Activated naive CD4-positive, alpha-beta T cell treated with anti-CD3 and anti-CD28 coated beads, Interleukin-2, amount 50 U/mL, for 72 hours (primary cell): ENCODE results near the gene KLHDC7A. TPM values are rescaled to one million over a fixed set of nuclear protein-coding genes. Genes with fewer than 3 reads are reported as not detected.
"Not testable (repeated sequence)": the region's sequence is repeated elsewhere in the genome, so short reads cannot be mapped to it uniquely, and the experiment has no call there.

Experiments used
- ATAC-seq, 2 donors: fragments of 150-1000 bp; cut with Tn5 transposase; 2 replicates each; pipeline ENCODE4 v1.10.0; 2021; ENCODE audit warnings: mild to moderate bottlenecking in 2 of 2, moderate library complexity in 2 of 2
- DNase-seq, 2 donors: peaks; one replicate each; pipeline ENCODE4 v3.0.0; 2021 to 2022; ENCODE audit warnings: low spot score in 2 of 2
- H3K27ac Mint-ChIP-seq, 2 donors: one replicate each; pipeline ENCODE4 v1.8.0; 2022; ENCODE audit warnings: mild to moderate bottlenecking in 2 of 2, mixed read lengths in 2 of 2
- H3K36me3 Mint-ChIP-seq, 2 donors: one replicate each; pipeline ENCODE4 v1.8.0; 2022; ENCODE audit warnings: mixed read lengths in 2 of 2
- H3K9me3 Mint-ChIP-seq, 2 donors: one replicate each; pipeline ENCODE4 v1.8.0; 2022; ENCODE audit warnings: mixed read lengths in 2 of 2
- total RNA-seq, 2 donors: library from RNA; stranded (reverse); gene quantifications; one replicate each; pipeline ENCODE4 v1.2.3, GENCODE V29; 2022

The KLHDC7A gene
- total RNA-seq: not detected

DNA sequence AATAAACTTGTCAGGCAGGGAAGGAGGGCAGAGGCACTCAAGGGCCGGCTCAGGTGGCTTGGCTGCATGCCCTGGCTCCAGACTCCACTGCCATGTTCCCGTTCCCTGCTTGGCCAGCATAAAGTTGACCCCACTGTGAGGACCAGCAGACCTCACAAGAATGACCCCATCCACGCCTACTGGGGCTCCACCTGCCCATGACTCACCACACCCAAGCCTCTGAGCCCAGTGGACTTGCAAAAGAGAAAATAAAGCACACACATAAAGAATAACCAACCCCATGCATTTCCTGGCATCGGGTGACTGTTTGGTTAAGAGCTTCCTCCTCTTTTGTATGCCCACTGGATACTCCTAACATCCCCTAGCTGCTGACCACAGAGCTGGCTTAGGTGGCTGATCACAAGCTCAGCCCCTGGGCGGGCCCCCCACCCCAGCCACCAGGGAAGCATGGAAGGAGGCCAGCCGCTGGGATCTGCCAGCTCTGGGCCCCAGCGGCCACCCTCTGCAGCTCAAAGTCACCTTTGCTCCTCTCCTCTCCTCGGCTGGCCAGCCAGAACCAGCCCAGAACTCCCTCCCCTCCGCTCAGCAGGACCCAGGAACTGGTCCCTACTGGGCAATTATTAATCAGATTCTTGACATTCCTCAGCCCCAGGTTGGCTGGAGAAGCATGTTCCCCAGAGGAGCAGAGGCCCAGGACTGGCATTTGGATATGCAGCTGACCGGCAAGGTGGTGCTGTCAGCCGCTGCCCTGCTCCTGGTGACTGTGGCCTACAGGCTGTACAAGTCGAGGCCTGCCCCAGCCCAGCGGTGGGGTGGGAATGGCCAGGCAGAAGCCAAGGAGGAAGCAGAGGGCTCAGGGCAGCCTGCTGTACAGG is at the start of gene KLHDC7A:
KLHDC7A (plus strand) TSS at position 616 of the 875 bp plus-strand sequence; CDS start at position 668, 52 bp downstream.
- Mint-ChIP-seq H3K9me3 (no peaks in the 10 kb centered on the region), H3K27ac (no peak within 1 kb of the TSS), H3K36me3 (no peaks in the 10 kb centered on the region)
- ATAC-seq (no peak), DNase-seq (no peak)

DNA sequence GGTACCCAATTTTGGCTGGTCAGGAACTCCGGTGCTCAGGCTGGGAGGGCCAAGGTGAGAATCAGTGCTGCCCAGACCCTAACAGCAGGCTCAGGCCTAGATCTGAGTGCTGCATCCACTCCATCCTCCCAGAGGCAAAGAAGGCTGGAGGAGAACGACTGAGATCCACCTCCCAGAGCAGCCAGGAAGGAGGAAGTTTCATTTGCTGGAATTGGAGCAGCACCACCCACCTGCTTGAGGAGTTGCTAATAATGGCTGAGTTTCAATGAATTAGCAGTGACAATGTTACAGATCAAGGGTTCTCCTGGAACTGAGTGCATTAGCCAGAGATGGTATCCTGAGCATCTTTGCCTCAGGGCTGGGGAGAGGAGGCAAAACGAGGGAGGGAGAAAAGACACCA is 46.7 kb upstream of the KLHDC7A start:
- ATAC-seq: no peak

DNA sequence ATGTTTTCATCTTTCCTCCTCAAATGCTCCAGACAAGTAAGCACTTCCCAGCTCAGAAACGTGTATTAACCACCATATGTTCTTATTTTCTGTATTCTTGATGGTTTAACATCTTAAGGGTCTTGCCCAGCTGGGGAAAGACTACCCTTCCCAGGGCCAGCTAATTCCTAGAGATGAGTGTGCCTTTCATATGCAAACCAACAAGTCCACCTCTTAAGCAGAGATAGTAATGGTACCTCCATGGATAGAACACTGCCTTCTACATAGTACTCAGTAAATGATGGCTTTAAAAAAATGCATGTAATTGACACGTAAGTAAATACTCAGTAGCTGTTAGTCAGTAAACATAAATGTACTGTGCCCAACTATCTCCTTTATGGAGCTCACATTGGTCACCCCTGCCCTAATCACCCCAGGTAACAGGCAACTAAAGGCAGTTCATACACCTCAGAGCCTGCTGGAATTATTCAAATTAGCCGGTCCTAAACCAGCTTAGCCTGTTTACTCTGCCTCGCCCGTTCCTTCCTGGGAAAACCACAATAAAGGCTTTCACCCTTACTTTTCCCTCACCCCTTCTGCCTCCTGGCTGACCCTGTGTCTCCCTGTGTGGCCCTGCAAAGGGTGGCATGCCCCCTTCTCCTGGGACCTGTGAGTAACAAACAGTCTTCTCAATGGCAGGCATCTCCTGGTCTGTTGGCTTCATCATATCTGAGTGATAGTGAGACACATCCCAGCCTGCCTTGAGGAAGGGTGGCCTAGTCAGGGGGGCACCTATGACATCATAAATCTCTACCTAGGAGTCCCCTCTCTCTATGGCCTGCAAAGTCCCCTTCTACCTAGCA is 40.1 kb upstream of the KLHDC7A start:
- DNase-seq (no peak), ATAC-seq (no peak)
- no peak overlapping the region for H3K27ac Mint-ChIP-seq
- peaks cover 0 to 3% of the 10 kb centered on the region in 2 donors for H3K36me3 Mint-ChIP-seq
- H3K9me3 Mint-ChIP-seq: peaks cover 11 to 14% of the 10 kb centered on the region in 2 donors

More for the DNA sequence above, 46.7 kb upstream of the KLHDC7A start:
- H3K9me3 Mint-ChIP-seq: peaks cover 11 to 19% of the 10 kb centered on the region in 2 donors
- H3K27ac Mint-ChIP-seq: no peak overlapping the region
- H3K36me3 Mint-ChIP-seq: peaks cover 0 to 8% of the 10 kb centered on the region in 2 donors
- DNase-seq: no peak

DNA sequence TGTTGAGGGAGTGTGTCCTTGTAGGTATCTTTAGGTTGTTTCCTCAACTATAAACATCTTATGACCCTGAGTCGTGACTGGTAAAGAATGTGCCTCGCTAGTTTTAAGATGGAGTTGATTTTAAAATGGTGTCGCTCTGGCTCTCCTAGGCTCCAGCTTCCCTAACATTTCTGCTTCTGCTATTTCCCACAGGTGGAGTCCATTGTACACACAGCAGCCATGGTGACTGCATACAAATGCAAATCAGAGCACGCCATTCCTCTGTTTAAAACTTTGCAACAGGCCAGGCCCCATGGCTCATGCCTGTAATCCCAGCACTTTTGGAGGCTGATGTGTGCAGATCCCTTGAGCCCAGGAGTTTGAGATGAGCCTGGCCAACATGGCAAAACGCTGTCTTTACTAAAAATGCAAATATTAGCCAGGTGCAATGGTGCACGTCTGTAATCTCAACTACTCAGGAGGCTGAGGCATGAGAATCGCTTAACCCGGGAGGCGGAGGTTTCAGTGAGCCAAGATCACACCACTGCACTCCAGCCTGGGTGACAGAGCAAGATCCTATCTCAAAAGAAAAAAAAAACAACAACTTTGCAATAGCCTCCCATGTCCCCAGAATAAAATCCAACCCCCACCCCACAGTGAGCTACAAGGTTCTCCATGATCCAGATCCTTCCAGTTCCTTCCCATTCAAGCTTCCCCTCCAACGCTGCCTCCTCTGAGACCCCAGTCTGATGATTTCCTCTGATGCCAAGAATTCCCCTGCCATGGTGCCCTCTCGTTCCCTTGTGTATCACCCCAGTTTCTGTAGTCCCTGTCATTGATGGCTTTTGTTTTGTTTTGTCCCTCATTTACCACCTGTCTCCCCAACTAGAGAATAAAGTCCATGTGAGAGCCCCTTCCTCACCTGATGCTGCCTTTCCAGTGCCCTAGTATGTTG is 36.9 kb upstream of the KLHDC7A start:
- peaks cover 0 to 5% of the 10 kb centered on the region in 2 donors for H3K36me3 Mint-ChIP-seq
- H3K27ac Mint-ChIP-seq: no peak overlapping the region
- DNase-seq (no peak), ATAC-seq (no peak)
- H3K9me3 Mint-ChIP-seq: peaks cover 7 to 11% of the 10 kb centered on the region in 2 donors

DNA sequence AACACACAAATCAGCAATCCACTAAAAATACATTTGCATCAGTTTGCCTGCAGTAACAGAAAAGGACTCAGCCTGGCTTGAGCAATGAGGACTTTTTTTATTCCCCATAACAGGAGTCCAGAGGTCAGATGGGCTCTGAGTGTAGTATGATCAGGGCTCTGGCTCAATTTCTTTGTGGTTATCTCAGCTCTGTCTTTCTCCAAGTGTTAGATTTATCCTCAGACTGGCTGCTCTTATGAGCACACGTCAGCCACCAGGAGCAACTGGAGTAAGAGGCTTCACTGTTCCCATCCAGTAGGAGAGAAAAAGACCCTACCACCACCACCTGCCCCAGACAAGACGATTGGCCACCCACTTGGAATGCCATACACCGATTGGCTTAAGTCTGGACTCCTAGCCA is 36.2 kb upstream of the KLHDC7A start:
- no peak for DNase-seq
- H3K36me3 Mint-ChIP-seq: peaks cover 0 to 5% of the 10 kb centered on the region in 2 donors
- H3K9me3 Mint-ChIP-seq: peaks cover 7 to 11% of the 10 kb centered on the region in 2 donors
- H3K27ac Mint-ChIP-seq: no peak overlapping the region
- ATAC-seq: no peak

DNA sequence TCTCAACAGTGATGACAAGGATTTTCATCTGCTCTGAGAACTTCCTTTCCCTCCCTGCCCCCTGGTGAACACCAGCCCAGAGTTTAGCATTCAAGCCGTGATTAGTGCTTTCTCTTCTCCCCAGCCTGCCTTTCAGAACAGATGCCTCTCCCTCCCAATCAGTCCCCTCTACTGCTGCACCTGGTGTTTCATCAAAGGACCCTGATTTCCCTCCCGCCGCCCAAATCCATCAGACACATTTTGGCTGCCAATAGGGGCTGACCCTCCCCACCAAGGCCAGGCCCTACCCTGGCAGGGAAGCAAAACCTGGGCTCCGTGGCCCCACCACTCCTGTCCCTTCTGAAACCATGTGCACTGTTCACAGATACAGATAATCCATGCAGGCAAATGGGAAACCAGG is 34.0 kb upstream of the KLHDC7A start:
- Mint-ChIP-seq H3K27ac (no peak overlapping the region), H3K9me3 (peaks cover 5 to 7% of the 10 kb centered on the region in 2 donors), H3K36me3 (peaks cover 0 to 5% of the 10 kb centered on the region in 2 donors)
- ATAC-seq (no peak), DNase-seq (no peak)

DNA sequence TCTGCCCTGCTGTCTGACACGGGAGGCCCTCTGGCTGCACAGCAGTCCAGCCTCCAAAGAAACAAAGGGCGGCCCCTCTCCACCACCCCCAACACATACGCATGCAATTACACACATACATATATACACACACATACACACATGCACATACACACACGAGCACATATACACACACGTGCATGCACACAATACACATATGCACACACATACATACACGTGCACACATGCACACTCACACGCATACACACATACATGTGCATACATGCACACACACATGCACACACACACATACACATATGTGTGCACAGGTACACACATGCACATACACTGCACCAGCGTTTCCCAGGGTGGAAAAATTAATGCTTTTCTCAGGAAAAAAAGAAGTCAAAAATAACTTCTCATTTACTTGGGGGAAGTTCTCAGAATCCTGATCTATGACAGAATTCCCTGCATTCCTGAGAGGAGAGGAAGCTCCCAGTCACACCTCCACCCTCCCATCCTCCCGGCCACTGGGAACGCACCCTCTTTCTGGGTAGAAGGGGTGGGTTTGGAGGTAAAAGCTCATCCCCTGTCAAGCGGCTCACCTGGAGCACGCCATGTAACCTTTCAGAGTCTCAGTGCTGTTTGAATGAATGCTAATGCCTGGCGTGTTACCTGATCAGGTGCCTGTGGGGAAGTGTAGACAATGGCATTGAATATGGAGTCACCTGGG is 33.1 kb upstream of the KLHDC7A start:
- Mint-ChIP-seq H3K27ac (no peak overlapping the region), H3K9me3 (peaks cover 5 to 7% of the 10 kb centered on the region in 2 donors), H3K36me3 (peaks cover 0 to 5% of the 10 kb centered on the region in 2 donors)
- DNase-seq: no peak
- ATAC-seq: no peak

DNA sequence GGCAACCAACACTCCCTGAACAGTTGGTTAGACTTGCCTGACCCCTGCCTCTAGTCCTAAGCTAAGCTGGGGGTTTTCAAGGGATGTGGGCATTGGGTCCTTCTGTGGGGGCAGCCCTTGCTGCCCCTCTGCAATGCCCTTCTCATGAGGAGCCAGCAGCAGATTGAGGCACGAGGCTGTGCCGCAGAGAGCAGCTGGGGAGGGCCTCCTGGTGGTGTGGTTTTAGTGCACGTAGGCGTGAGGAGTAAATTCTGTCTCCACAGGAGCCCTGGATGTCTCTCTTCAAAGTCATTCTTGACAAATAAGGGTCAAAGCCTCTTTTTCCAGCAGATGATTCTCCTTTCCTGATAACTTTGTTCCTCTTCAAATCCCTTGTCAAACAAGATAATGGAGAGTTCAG is 31.8 kb upstream of the KLHDC7A start:
- peaks cover 0 to 5% of the 10 kb centered on the region in 2 donors for H3K36me3 Mint-ChIP-seq
- H3K9me3 Mint-ChIP-seq: peaks cover 5 to 7% of the 10 kb centered on the region in 2 donors
- H3K27ac Mint-ChIP-seq: peak overlapping the region in 1 of 2 donors; percentile 4

DNA sequence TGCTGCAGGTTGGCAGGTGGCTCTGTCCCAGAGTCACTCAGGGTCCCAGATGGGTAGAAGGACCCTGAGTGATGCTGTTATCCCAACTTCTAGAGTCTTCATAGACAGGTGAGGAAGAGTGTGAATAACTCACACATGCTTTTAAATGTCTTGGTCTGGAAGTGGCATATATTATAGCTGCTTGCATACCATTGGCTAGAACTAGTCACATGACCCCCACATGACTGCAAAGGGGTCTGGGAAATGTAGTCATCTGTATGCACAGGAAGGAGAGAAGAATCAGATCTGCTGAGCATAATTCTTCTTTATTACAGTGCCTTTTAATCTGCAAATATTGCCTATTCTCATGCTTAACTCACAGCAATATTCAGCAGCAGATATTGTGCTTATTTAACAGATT is 28.2 kb upstream of the KLHDC7A start:
- ATAC-seq: peak; percentile 58 to 70
- no peak overlapping the region for H3K27ac Mint-ChIP-seq
- H3K36me3 Mint-ChIP-seq: no peaks in the 10 kb centered on the region
- DNase-seq: no peak
- no peaks in the 10 kb centered on the region for H3K9me3 Mint-ChIP-seq

More for the DNA sequence above, 31.8 kb upstream of the KLHDC7A start:
- no peak for ATAC-seq
- no peak for DNase-seq

DNA sequence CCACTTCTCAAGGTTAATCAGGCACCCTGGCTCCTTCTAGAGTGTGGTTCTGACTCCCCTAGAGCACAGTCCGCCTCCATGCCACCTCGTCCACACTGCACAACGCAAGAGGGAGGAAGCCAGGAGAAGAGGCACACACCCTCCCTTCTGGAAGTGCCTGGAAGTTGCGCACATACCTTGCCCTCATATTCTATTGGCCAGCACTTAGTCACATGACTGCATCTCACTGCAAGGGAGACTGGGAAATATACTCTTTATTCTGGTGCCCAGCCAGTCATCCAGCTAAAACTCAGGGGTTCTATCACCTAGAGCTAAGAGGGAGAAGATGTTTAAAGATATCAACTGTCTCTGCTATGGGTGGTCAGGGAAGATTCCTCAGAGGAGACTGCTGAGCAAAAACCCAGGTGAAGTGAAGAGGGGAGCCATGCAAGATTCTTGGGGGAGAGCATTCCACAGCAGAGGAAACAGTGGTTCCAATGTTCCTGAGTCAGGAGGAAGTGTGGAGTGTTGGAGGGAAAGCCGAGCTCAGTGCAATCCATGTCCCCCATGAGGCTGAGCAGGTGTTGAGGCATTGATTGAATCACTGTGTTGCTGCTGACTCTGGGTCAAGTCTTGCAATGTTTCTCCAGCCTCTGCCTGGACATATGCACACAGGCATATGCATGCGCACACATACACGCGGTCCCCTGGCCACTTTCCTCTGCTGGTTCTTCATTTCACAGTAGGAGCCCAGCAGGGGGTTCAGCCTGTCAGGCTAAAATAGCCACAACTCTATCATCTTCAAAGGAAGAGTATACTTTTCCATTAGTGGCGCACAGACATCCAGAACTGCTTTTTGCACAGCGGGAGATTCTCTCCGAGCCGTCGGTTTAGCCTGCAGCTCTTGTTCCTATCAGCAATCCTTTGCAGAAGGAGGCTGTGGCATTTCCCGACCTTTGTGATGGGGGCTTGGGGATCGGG is 22.3 kb upstream of the KLHDC7A start:
- Mint-ChIP-seq H3K27ac (no peak overlapping the region), H3K9me3 (no peaks in the 10 kb centered on the region), H3K36me3 (no peaks in the 10 kb centered on the region)
- DNase-seq (no peak), ATAC-seq (no peak)

DNA sequence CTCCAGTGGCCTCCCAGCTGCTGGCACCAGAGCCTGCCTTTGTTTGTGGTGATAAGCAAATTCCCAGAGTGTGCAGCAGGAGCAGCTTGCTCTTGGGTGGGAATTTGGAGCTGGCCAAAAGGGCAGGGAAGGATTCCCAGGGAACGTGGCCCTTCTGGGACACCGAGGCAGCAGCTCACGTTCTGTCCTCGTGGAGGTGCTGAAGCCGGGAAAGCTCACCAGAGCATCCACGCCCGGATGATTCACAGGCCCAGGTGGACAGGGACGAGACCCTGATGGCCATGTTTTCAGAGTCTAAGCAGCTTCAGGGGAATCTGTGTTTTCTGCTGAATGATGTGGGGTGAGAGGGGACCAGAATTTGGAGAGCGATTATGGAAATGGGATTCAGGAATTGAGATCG is 19.1 kb upstream of the KLHDC7A start:
- Mint-ChIP-seq H3K36me3 (no peaks in the 10 kb centered on the region), H3K27ac (no peak overlapping the region), H3K9me3 (no peaks in the 10 kb centered on the region)
- ATAC-seq: no peak
- no peak for DNase-seq

DNA sequence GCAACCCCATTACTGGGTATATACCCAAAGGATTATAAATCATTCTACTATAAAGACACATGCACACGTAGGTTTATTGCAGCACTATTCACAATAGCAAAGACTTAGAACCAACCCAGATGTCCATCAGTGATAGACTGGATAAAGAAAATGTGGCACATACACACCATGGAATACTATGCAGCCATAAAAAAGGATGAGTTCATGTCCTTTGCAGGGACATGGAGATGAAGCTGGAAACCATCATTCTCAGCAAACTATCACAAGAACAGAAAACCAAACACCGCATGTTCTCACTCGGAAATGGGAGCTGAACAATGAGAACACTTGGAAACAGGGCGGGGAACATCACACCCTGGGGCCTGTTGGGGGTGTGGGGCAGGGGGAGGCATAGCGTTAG is 18.2 kb upstream of the KLHDC7A start:
- DNase-seq, H3K36me3 Mint-ChIP-seq: not testable (repeated sequence)

DNA sequence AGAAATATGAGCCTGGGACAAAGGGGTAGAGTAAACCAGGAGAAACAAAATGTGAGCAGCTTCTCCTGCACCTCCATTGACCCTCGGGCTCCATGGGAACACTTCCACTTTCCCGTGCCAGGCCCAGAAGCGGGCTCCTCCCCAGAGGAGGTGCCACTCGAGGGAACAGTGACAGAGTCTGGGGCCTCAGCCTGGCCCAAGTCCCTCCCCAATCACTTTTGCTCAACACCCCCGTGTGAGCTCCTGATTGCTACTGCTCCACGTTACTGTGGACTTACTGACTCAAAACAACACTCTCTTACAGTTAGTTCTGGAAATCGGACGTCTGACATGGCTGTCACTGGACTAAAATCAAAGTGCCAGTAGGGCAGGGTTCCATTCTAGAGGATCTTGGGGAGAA is 17.7 kb upstream of the KLHDC7A start:
- DNase-seq (no peak), ATAC-seq (no peak)
- Mint-ChIP-seq H3K9me3 (no peaks in the 10 kb centered on the region), H3K27ac (no peak overlapping the region), H3K36me3 (no peaks in the 10 kb centered on the region)

More for the DNA sequence above, 18.2 kb upstream of the KLHDC7A start:
- not testable (repeated sequence) for H3K9me3 Mint-ChIP-seq, H3K27ac Mint-ChIP-seq, ATAC-seq

DNA sequence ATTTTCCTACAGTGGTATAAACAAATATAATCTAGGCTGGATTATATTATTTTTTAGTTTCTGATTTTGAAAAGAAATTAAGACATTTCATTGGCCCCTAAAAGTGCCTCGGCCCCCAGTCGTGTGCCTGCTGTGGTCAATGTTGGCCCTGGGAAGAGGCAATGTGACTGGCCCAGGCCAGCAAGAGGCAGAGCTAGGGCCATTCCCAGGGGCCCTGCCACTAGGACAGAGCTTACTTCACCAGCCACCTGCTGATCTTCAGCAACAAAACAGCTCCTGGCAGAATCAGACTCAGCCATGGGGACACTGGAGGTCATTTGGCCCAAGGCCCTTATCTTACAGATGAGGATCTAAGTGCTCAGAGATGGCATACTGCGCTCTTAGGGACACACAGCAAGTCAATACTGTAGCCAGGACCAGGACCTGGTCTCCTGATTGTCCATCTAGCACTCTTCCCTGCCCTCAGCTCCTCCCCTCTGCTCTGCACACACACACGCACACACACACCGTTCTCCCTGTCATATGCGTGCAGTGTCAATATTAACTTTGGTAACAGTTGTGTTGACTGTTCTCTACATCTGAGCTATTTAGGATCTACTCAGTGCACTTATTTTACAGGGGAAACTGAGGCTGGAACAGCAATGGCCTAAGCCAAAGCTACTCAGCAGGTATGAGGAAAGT is 16.6 kb upstream of the KLHDC7A start:
- no peaks in the 10 kb centered on the region for H3K9me3 Mint-ChIP-seq
- no peak for ATAC-seq
- no peaks in the 10 kb centered on the region for H3K36me3 Mint-ChIP-seq
- no peak for DNase-seq
- no peak overlapping the region for H3K27ac Mint-ChIP-seq
